HepG2 (cell line): ENCODE measurements around the gene VAMP2. TPM values are rescaled to one million over a fixed set of nuclear protein-coding genes. Genes with fewer than 3 reads are reported as not detected.

ENCODE experiments used
- BCLAF1 ChIP-seq: fragments of 450-650 bp; IDR thresholded peaks from 2 replicates; pipeline ENCODE4 v1.6.1; 2017; ENCODE audit warnings: mild to moderate bottlenecking
- HHEX ChIP-seq: IDR thresholded peaks from 2 replicates; pipeline ENCODE4 v1.6.1; 2016; ENCODE audit warnings: control low read depth
- HINFP ChIP-seq: sonication (generic); formaldehyde crosslinking; IDR thresholded peaks from 2 replicates; pipeline ENCODE4 v1.4.0; 2020; ENCODE audit warnings: low read depth, mild to moderate bottlenecking, missing genetic modification reagents
- HNF1A ChIP-seq, 2 experiments: sonication (generic) in 1 of 2; formaldehyde crosslinking in 1 of 2; IDR thresholded peaks; 2 replicates each; pipeline versions ENCODE4 v1.4.0 to v1.6.1; 2016 to 2020; ENCODE audit warnings: borderline replicate concordance in 1 of 2, low read depth in 1 of 2, mild to moderate bottlenecking in 1 of 2, missing genetic modification reagents in 1 of 2
- MLLT10 ChIP-seq: sonication (generic); formaldehyde crosslinking; IDR thresholded peaks from 2 replicates; pipeline ENCODE4 v1.4.0; 2020; ENCODE audit warnings: missing genetic modification reagents
- PAXIP1 ChIP-seq: sonication (generic); formaldehyde crosslinking; conservative IDR thresholded peaks from 2 replicates; pipeline ENCODE4 v1.4.0; 2020; ENCODE audit warnings: mild to moderate bottlenecking, missing genetic modification reagents, moderate library complexity
- SMARCC2 ChIP-seq: fragments of 450-650 bp; IDR thresholded peaks from 2 replicates; pipeline ENCODE4 v1.6.1; 2017; ENCODE audit warnings: antibody characterized with exemption, mild to moderate bottlenecking
- SRSF1 ChIP-seq: fragments of 200-400 bp; formaldehyde crosslinking; optimal IDR thresholded peaks from 2 replicates; pipeline ENCODE3; 2017; ENCODE audit warnings: mild to moderate bottlenecking, low read depth, low read length, moderate library complexity
- ZFP36L1 ChIP-seq: sonication (generic); formaldehyde crosslinking; IDR thresholded peaks from 2 replicates; pipeline ENCODE4 v1.8.0; 2022; ENCODE audit warnings: mild to moderate bottlenecking, missing genetic modification reagents, moderate library complexity
- ZNF317 ChIP-seq: sonication (generic); formaldehyde crosslinking; IDR thresholded peaks from 2 replicates; pipeline ENCODE4 v1.5.0; 2020; ENCODE audit warnings: mild to moderate bottlenecking, missing genetic modification reagents
- ZNF354B ChIP-seq: sonication (generic); formaldehyde crosslinking; IDR thresholded peaks from 2 replicates; pipeline ENCODE4 v1.8.0; 2022; ENCODE audit warnings: mild to moderate bottlenecking, missing genetic modification reagents
- ZNF44 ChIP-seq: sonication (generic); formaldehyde crosslinking; IDR thresholded peaks from 2 replicates; pipeline ENCODE4 v1.5.1; 2020; ENCODE audit warnings: mild to moderate bottlenecking, missing genetic modification reagents
- ZNF607 ChIP-seq: sonication (generic); formaldehyde crosslinking; IDR thresholded peaks from 2 replicates; pipeline ENCODE4 v1.5.1; 2020; ENCODE audit warnings: missing genetic modification reagents, mild to moderate bottlenecking, borderline replicate concordance
- ZNF616 ChIP-seq: sonication (generic); formaldehyde crosslinking; IDR thresholded peaks from 2 replicates; pipeline ENCODE4 v1.5.0; 2020; ENCODE audit warnings: low read depth, mild to moderate bottlenecking, missing genetic modification reagents
- ZNF678 ChIP-seq: sonication (generic); formaldehyde crosslinking; IDR thresholded peaks from 2 replicates; pipeline ENCODE4 v1.4.0; 2020; ENCODE audit warnings: mild to moderate bottlenecking, missing genetic modification reagents
- ZNF747 ChIP-seq: sonication (generic); formaldehyde crosslinking; IDR thresholded peaks from 2 replicates; pipeline ENCODE4 v1.8.1; 2023; ENCODE audit warnings: missing genetic modification reagents, mild to moderate bottlenecking, borderline replicate concordance
- ZNF768 ChIP-seq: sonication (generic); formaldehyde crosslinking; IDR thresholded peaks from 2 replicates; pipeline ENCODE4 v1.4.0; 2020; ENCODE audit warnings: missing genetic modification reagents
- polyA plus RNA-seq, 8 experiments: library from polyadenylated mRNA; depleted of rRNA in 3 of 8; stranded (reverse) in 7 of 8; unstranded in 1 of 8; fragments of >200 nt; fragmentation: Illumina TruSeq in 4 of 8; extraction: Trizol in 4 of 8; gene quantifications; 2 replicates each; pipeline versions ENCODE4 v1.2.1 to v1.2.3, GENCODE V29; 2011 to 2016; ENCODE audit warnings: low read depth in 4 of 8, missing spikeins in 1 of 8, mixed read lengths in 1 of 8; ENCODE audit not compliant: insufficient read depth in 1 of 8
- total RNA-seq, 5 experiments: library from RNA; depleted of rRNA; stranded (reverse); fragments of >200 nt; fragmentation: Illumina TruSeq; extraction: Trizol; gene quantifications; 2 replicates each; pipeline ENCODE4 v1.2.3, GENCODE V29; 2016; ENCODE audit warnings: low read depth in 1 of 5

Gene VAMP2
- total and polyA plus RNA-seq, 2 of the 13 experiments (the other 11 are each of a cell fraction or from before 2014, with no cell fraction given): 3.9 to 17.2 TPM

GRCh38 chr17:8156246-8156992 is 6.3 kb downstream of the VAMP2 start (continued):
- TF ChIP-seq BCLAF1: no peak
- TF ChIP-seq SRSF1: no peak
- 0 out of 2 replicates have a peak, but pooled peaks have one; percentile 10 for TF ChIP-seq HNF1A (IDR thresholded peaks at IDR 0.05; ENCODE audit: low read depth)
- TF ChIP-seq HNF1A (CRISPR knock-in tag; IDR thresholded peaks at IDR 0.05; ENCODE audit: borderline replicate concordance): peak; percentile 45; the same call in 1 of the 2 replicates
- no peak for TF ChIP-seq ZNF317 (CRISPR knock-in tag)
- TF ChIP-seq HINFP (CRISPR knock-in tag): no peak
- no peak for TF ChIP-seq ZFP36L1 (CRISPR knock-in tag)
- TF ChIP-seq SMARCC2: no peak
- no peak for TF ChIP-seq HHEX (CRISPR knock-in tag)
- no peak for TF ChIP-seq ZNF607 (CRISPR knock-in tag)
- TF ChIP-seq MLLT10 (CRISPR knock-in tag): no peak
- no peak for TF ChIP-seq ZNF768 (CRISPR knock-in tag)
- TF ChIP-seq ZNF678: no peak
- no peak for TF ChIP-seq ZNF747 (CRISPR knock-in tag)
- TF ChIP-seq ZNF354B (CRISPR knock-in tag): no peak
- no peak for TF ChIP-seq ZNF616 (CRISPR knock-in tag)
- peak; percentile 51 for TF ChIP-seq PAXIP1 (CRISPR knock-in tag)
- no peak for TF ChIP-seq ZNF44
